Measurements from ENCODE around the gene ZNF521.

Gene ZNF521

GRCh38 chr18:25016666-25017065 is 335.3 kb downstream of the ZNF521 start:
- DNase-seq, result no peak

DNA sequence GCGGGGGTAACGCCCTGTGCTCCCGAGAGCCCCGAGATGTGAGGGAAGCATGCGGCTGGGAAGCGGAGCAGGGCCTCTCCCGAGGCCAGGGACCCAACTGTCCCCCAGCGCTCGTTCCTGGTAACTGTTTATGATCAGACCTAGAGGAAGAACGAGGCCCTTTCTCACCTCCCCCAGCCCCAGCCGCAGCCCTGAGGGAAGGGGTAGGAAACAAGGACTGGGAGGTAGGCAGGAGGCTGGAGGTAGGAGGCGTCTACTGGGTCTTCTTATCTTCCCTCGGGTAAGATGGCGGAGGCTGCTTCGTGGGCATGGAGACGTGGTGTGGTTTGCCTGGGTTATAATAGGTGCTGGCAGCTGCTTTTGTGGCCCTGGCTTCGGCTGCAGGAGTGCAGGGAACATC is 335.8 kb downstream of the ZNF521 start:
- no peak for DNase-seq

All from stimulated activated CD8-positive, alpha-beta memory T cell treated with anti-CD3 and anti-CD28 coated beads, Interleukin-4, amount 100 ng/mL, for 48 hours (primary cell).